Measurements from ENCODE around the gene ADGRG1. TPM values are rescaled to one million over a fixed set of nuclear protein-coding genes. Genes with fewer than 3 reads are reported as not detected.

ADGRG1 gene
- total and polyA plus RNA-seq, 12 donors: 1.8 to 69.9 (median 41.4) TPM

- 85 to 90% (median 86%) methylated on average over 16 to 18 of the region's 18 CpGs for WGBS, 4 donors
- intact Hi-C loops (cut with DNase I): no loop called here
- Histone ChIP-seq H3K27me3 (peaks cover 3% of the 10 kb centered on the region), H3K9me3 (replicated peaks in 1 of 3) (no peaks in the 10 kb centered on the region), H3K4me3 (no peak overlapping the region), H3K36me3 (replicated peaks in 1 of 2) (no peaks in the 10 kb centered on the region), H3K4me1 (replicated peaks in 1 of 2) (no peaks in the 10 kb centered on the region), H3K27ac (no peak overlapping the region)
- DNase-seq: no peak
- TF ChIP-seq CTCF (IDR thresholded peaks at IDR 0.05) (no peak), POLR2A (IDR thresholded peaks at IDR 0.05) (no peak)
Observed at GRCh38 chr16:57683636-57684545, 55.5 kb downstream of the ADGRG1 start.

- no peak for TF ChIP-seq CTCF (IDR thresholded peaks at IDR 0.05)
- TF ChIP-seq POLR2A (IDR thresholded peaks at IDR 0.05): no peak
- WGBS, 4 donors: 94 to 99% (median 96%) methylated on average over 7 to 8 of the region's 8 CpGs
- no peaks in the 10 kb centered on the region for H3K9me3 ChIP-seq (replicated peaks in 1 of 3)
Observed at GRCh38 chr16:57684626-57685358, 56.4 kb downstream of the ADGRG1 start.

GRCh38 chr16:57685633-57686032, 57.2 kb downstream of the ADGRG1 start:
- no peak for TF ChIP-seq CTCF (IDR thresholded peaks at IDR 0.05)
- no peak for TF ChIP-seq POLR2A (IDR thresholded peaks at IDR 0.05)
- intact Hi-C loops (cut with DNase I): no loop called here
- Histone ChIP-seq H3K36me3 (replicated peaks in 1 of 2) (no peaks in the 10 kb centered on the region), H3K4me1 (replicated peaks in 1 of 2) (no peaks in the 10 kb centered on the region), H3K27me3 (peaks cover 11% of the 10 kb centered on the region), H3K27ac (no peak overlapping the region), H3K4me3 (no peak overlapping the region), H3K9me3 (replicated peaks in 1 of 3) (no peaks in the 10 kb centered on the region)
- no peak for DNase-seq
- WGBS, 4 donors: 87 to 94% (median 88%) methylated on average over 11 of the region's 11 CpGs

More at GRCh38 chr16:57684626-57685358, 56.4 kb downstream of the ADGRG1 start:
- Histone ChIP-seq H3K27ac (no peak overlapping the region), H3K36me3 (replicated peaks in 1 of 2) (no peaks in the 10 kb centered on the region), H3K27me3 (peaks cover 5% of the 10 kb centered on the region), H3K4me3 (no peak overlapping the region), H3K4me1 (replicated peaks in 1 of 2) (no peaks in the 10 kb centered on the region)
- DNase-seq: no peak
- intact Hi-C loops (cut with DNase I): no loop called here

GRCh38 chr16:57686577-57686976, 58.1 kb downstream of the ADGRG1 start:
- H3K9me3 ChIP-seq (replicated peaks in 1 of 3): no peaks in the 10 kb centered on the region
- H3K27me3 ChIP-seq: peaks cover 12% of the 10 kb centered on the region
- no peak overlapping the region for H3K4me3 ChIP-seq
- TF ChIP-seq CTCF (IDR thresholded peaks at IDR 0.05) (no peak), POLR2A (IDR thresholded peaks at IDR 0.05) (no peak)
- 42 to 88% (median 68%) methylated on average over 4 of the region's 4 CpGs for WGBS, 4 donors
- no peaks in the 10 kb centered on the region for H3K36me3 ChIP-seq (replicated peaks in 1 of 2)
- no peaks in the 10 kb centered on the region for H3K4me1 ChIP-seq (replicated peaks in 1 of 2)
- H3K27ac ChIP-seq: no peak overlapping the region
- no peak for DNase-seq
- intact Hi-C loops (cut with DNase I): no loop called here
